ENCODE data around the gene CBLB. TPM values are rescaled to one million over a fixed set of nuclear protein-coding genes. Genes with fewer than 3 reads are reported as not detected.

CBLB gene
- total RNA-seq, 1 donor from 2014 or later, result 17.6 TPM

- no peak for DNase-seq (ENCODE audit: extremely low read depth, low read depth, low spot score)
These were observed 76.7 kb downstream of the CBLB start for GRCh38 chr3:105791919-105792786.

GRCh38 chr3:105791131-105791530 is 77.7 kb downstream of the CBLB start:
- DNase-seq (ENCODE audit: extremely low read depth, low read depth, low spot score), result no peak

GRCh38 chr3:105790534-105790933 is 78.3 kb downstream of the CBLB start:
- DNase-seq (ENCODE audit: extremely low read depth, low read depth, low spot score), result no peak

- DNase-seq (ENCODE audit: extremely low read depth, low read depth, low spot score), result no peak
These were observed 80.2 kb downstream of the CBLB start for GRCh38 chr3:105788593-105788992.

GRCh38 chr3:105787453-105787852 is 81.4 kb downstream of the CBLB start:
- no peak for DNase-seq (ENCODE audit: extremely low read depth, low read depth, low spot score)

GRCh38 chr3:105786990-105787389 is 81.8 kb downstream of the CBLB start:
- no peak for DNase-seq (ENCODE audit: extremely low read depth, low read depth, low spot score)

- no peak for DNase-seq (ENCODE audit: extremely low read depth, low read depth, low spot score)
These were observed 82.6 kb downstream of the CBLB start for GRCh38 chr3:105786241-105786640.

GRCh38 chr3:105785803-105786202 is 83.0 kb downstream of the CBLB start:
- DNase-seq (ENCODE audit: extremely low read depth, low read depth, low spot score), result no peak

GRCh38 chr3:105783631-105784030 is 85.2 kb downstream of the CBLB start:
- DNase-seq (ENCODE audit: extremely low read depth, low read depth, low spot score), result no peak

GRCh38 chr3:105781871-105782270 is 86.9 kb downstream of the CBLB start:
- no peak for DNase-seq (ENCODE audit: extremely low read depth, low read depth, low spot score)

- no peak for DNase-seq (ENCODE audit: extremely low read depth, low read depth, low spot score)
These were observed 88.7 kb downstream of the CBLB start for GRCh38 chr3:105780107-105780506.

GRCh38 chr3:105775368-105775767 is 93.4 kb downstream of the CBLB start:
- no peak for DNase-seq (ENCODE audit: extremely low read depth, low read depth, low spot score)

- DNase-seq (ENCODE audit: extremely low read depth, low read depth, low spot score), result no peak
These were observed 94.2 kb downstream of the CBLB start for GRCh38 chr3:105774444-105775180.

- no peak for DNase-seq (ENCODE audit: extremely low read depth, low read depth, low spot score)
These were observed 95.5 kb downstream of the CBLB start for GRCh38 chr3:105773291-105773690.

- DNase-seq (ENCODE audit: extremely low read depth, low read depth, low spot score), result no peak
These were observed 96.2 kb downstream of the CBLB start for GRCh38 chr3:105772635-105773034.

GRCh38 chr3:105771392-105771791 is 97.4 kb downstream of the CBLB start:
- DNase-seq (ENCODE audit: extremely low read depth, low read depth, low spot score), result no peak

GRCh38 chr3:105770410-105770809 is 98.4 kb downstream of the CBLB start:
- DNase-seq (ENCODE audit: extremely low read depth, low read depth, low spot score), result no peak

- DNase-seq (ENCODE audit: extremely low read depth, low read depth, low spot score), result no peak
These were observed 101.0 kb downstream of the CBLB start for GRCh38 chr3:105767776-105768175.

- DNase-seq (ENCODE audit: extremely low read depth, low read depth, low spot score), result no peak
These were observed 101.6 kb downstream of the CBLB start for GRCh38 chr3:105767216-105767615.

- DNase-seq (ENCODE audit: extremely low read depth, low read depth, low spot score), result no peak
These were observed 103.5 kb downstream of the CBLB start for GRCh38 chr3:105765308-105765639.

- DNase-seq (ENCODE audit: extremely low read depth, low read depth, low spot score), result no peak
These were observed 104.2 kb downstream of the CBLB start for GRCh38 chr3:105764378-105765307.

Data from glomerular endothelial cell (primary cell).